Activated B cell treated with CpG ODN at 0.5 μM for 24 hours (primary cell): Measurements from ENCODE around the gene GPHN. TPM values are rescaled to one million over a fixed set of nuclear protein-coding genes. Genes with fewer than 3 reads are reported as not detected.
"Not testable (repeated sequence)": the region's sequence is repeated elsewhere in the genome, so short reads cannot be mapped to it uniquely, and the experiment has no call there.

Experiments
- ATAC-seq: fragments of 200-7000 bp; cut with Tn5 transposase; one replicate; pipeline ENCODE4 v1.10.0; 2021; ENCODE audit warnings: low read depth, mild to moderate bottlenecking, moderate library complexity
- CTCF ChIA-PET: fragments of 350-600 bp; sonication (Branson Sonifier 250); formaldehyde crosslinking; loops from one replicate; lab custom pipeline; 2021; ENCODE audit warnings: antibody characterized with exemption; lab: Charles Lee
- POLR2A ChIA-PET: fragments of 350-600 bp; sonication (Branson Sonifier 250); formaldehyde crosslinking; loops from one replicate; lab custom pipeline; 2021; ENCODE audit warnings: antibody characterized with exemption; lab: Charles Lee
- DNase-seq: peaks from one replicate; pipeline ENCODE4 v3.0.0; 2022
- H3K27ac Mint-ChIP-seq: one replicate; pipeline ENCODE4 v1.8.0; 2020; ENCODE audit warnings: mixed read lengths
- H3K27me3 Mint-ChIP-seq: one replicate; pipeline ENCODE4 v1.8.0; 2021; ENCODE audit warnings: mixed read lengths
- H3K36me3 Mint-ChIP-seq: one replicate; pipeline ENCODE4 v1.8.0; 2021; ENCODE audit warnings: low read depth, mixed read lengths
- H3K4me1 Mint-ChIP-seq: one replicate; pipeline ENCODE4 v1.8.0; 2021; ENCODE audit warnings: mixed read lengths
- H3K4me3 Mint-ChIP-seq: one replicate; pipeline ENCODE4 v1.8.0; 2020; ENCODE audit warnings: mild to moderate bottlenecking, mixed read lengths
- H3K9me3 Mint-ChIP-seq: one replicate; pipeline ENCODE4 v1.8.0; 2020; ENCODE audit warnings: mixed read lengths
- CTCF ChIP-seq: fragments of 200-600 bp; IDR thresholded peaks from one replicate; pipeline ENCODE4 v1.8.0; 2022; ENCODE audit warnings: antibody characterized with exemption, mild to moderate bottlenecking
- intact Hi-C: fragments of 100-400 bp; cut with micrococcal nuclease; formaldehyde crosslinking; loops from one replicate; pipeline ENCODE4 v1.15.1; 2024
- total RNA-seq: library from RNA; stranded (reverse); gene quantifications from 2 replicates; pipeline ENCODE4 v1.2.3, GENCODE V29; 2022

Gene GPHN
- total RNA-seq, 1 donor from 2014 or later: 36.9 TPM

- Mint-ChIP-seq H3K4me3 (no peak overlapping the region), H3K27ac (no peak overlapping the region), H3K9me3 (peaks cover 19% of the 10 kb centered on the region), H3K4me1 (no peaks in the 10 kb centered on the region), H3K36me3 (peaks cover 24% of the 10 kb centered on the region), H3K27me3 (no peaks in the 10 kb centered on the region)
- POLR2A ChIA-PET: no interaction called here
- intact Hi-C loops: no loop called here
- no peak for TF ChIP-seq CTCF
- DNase-seq: no peak
- CTCF ChIA-PET: no interaction called here
- ATAC-seq: no peak
Observed at GRCh38 chr14:66815687-66816086, 307.7 kb downstream of the GPHN start.

- CTCF ChIA-PET: no interaction called here
- no peak overlapping the region for H3K4me3 Mint-ChIP-seq
- intact Hi-C loops: no loop called here
Observed at GRCh38 chr14:66824251-66824650, 316.3 kb downstream of the GPHN start.

DNA sequence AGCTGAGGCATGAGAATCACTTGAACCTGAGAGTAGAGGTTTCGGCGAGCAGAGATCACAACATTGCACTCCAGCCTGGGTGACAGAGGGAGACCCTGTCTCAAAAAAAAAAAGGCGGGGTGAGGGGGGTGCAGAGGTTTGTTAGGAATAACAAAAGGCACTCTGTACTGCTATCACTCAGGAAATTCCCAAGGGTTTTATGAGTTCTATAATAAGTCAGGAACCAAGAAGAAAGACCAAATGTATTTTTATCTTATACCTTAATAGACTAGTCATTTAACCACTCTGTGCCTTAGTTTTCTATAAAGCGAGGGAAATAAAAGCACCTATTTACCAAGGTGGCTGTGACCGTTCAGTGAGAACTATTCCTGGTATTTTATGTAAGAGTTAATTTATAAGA lies 319.2 kb downstream of the GPHN start:
- H3K4me1 Mint-ChIP-seq: no peaks in the 10 kb centered on the region
- POLR2A ChIA-PET: no interaction called here

More at GRCh38 chr14:66824251-66824650, 316.3 kb downstream of the GPHN start:
- DNase-seq (no peak), ATAC-seq (no peak)
- Mint-ChIP-seq H3K27me3 (no peaks in the 10 kb centered on the region), H3K27ac (no peak overlapping the region), H3K4me1 (no peaks in the 10 kb centered on the region), H3K9me3 (no peaks in the 10 kb centered on the region), H3K36me3 (no peaks in the 10 kb centered on the region)
- POLR2A ChIA-PET: no interaction called here
- no peak for TF ChIP-seq CTCF

DNA sequence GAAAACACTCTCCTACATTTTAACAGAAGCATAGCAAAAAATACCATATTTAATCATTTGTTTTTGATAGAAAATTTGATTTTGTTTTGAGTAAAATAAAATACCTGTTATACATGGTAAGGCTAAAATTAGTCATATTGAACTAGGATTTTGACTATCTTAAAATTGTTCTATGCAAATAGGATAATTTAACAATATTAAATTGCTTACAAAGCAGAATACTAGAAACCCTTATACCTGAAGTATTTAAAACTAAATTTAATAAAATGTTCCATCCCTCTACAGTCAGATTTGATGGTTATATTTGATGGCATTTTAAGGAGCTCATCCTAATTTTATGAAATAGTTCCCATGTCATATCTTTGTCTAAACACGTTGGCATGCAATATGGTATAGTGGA lies 323.2 kb downstream of the GPHN start:
- ATAC-seq: no peak
- CTCF ChIA-PET: no interaction called here

More for the DNA sequence above, 319.2 kb downstream of the GPHN start:
- ATAC-seq (no peak), DNase-seq (no peak)
- intact Hi-C loops: no loop called here
- Mint-ChIP-seq H3K27ac (no peak overlapping the region), H3K36me3 (no peaks in the 10 kb centered on the region), H3K27me3 (no peaks in the 10 kb centered on the region), H3K9me3 (no peaks in the 10 kb centered on the region), H3K4me3 (no peak overlapping the region)
- TF ChIP-seq CTCF: no peak
- CTCF ChIA-PET: no interaction called here

DNA sequence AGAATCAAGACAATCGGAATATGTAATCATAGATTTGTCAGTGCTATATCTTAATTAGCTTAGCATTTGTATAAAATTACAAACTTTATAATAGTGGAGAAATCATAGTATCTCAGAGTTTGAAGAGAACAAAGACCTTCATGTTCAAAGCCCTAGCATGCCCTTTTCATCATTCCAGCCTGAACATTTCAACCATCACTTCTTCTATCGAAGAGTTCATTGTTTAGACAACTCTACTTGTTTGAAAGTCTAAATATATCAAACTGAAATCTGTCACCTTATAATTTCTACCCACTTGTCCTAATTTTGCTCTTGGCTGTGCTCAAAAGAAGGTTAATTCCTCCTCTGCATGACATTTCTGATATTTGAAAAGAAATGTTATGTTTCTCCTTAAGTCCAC lies 325.9 kb downstream of the GPHN start:
- Mint-ChIP-seq H3K4me1 (no peaks in the 10 kb centered on the region), H3K9me3 (peaks cover 4% of the 10 kb centered on the region), H3K27me3 (no peaks in the 10 kb centered on the region), H3K4me3 (no peak overlapping the region), H3K36me3 (peaks cover 2% of the 10 kb centered on the region), H3K27ac (no peak overlapping the region)
- intact Hi-C loops: no loop called here
- no peak for TF ChIP-seq CTCF
- ChIA-PET POLR2A (no interaction called here), CTCF (no interaction called here)
- DNase-seq: no peak
- ATAC-seq: no peak

More for the DNA sequence above, 323.2 kb downstream of the GPHN start:
- no peaks in the 10 kb centered on the region for H3K4me1 Mint-ChIP-seq
- no peaks in the 10 kb centered on the region for H3K27me3 Mint-ChIP-seq
- no peak for DNase-seq
- H3K27ac Mint-ChIP-seq: no peak overlapping the region
- H3K9me3 Mint-ChIP-seq: peaks cover 4% of the 10 kb centered on the region
- peaks cover 2% of the 10 kb centered on the region for H3K36me3 Mint-ChIP-seq
- no peak for TF ChIP-seq CTCF
- POLR2A ChIA-PET: no interaction called here
- intact Hi-C loops: no loop called here
- no peak overlapping the region for H3K4me3 Mint-ChIP-seq

- H3K4me1 Mint-ChIP-seq, DNase-seq, H3K36me3 Mint-ChIP-seq, H3K9me3 Mint-ChIP-seq, intact Hi-C loops, CTCF ChIA-PET, H3K27me3 Mint-ChIP-seq, H3K4me3 Mint-ChIP-seq, H3K27ac Mint-ChIP-seq, ATAC-seq: not testable (repeated sequence)
- POLR2A ChIA-PET: interaction anchor here (0.5 kb wide), 1 partner anchor 254 kb away, joined by 4 read pairs; no protein-coding TSS in a partner anchor
Observed at GRCh38 chr14:66837436-66837835, 329.5 kb downstream of the GPHN start.
